SH-SY5Y (cell line): ENCODE measurements around the gene ABCA2.

Experiments used
- GATA2 ChIP-seq: IDR thresholded peaks from 2 replicates; pipeline ENCODE4 v1.6.1; 2011; ENCODE audit warnings: mild to moderate bottlenecking, low read depth, low read length
- GATA3 ChIP-seq: IDR thresholded peaks from 2 replicates; pipeline ENCODE4 v1.6.1; 2011; ENCODE audit warnings: low read depth, mild to moderate bottlenecking, low read length, moderate library complexity

DNA sequence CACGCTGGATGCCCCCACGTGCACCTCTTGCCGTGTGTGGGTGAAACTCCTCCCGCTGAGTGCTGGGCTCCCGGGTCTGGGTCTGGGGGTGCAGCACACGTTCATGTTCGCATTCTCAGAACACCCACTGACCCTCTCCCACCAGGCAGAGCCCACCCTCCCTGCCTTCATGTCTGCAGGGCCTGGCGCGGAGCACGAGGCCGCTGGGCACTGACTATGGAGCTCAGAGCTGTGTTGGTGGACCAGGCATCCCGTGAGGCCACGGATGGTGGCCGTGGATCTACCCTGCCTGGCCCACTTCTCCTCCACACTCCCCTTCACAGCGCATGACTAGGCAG lies 67.1 kb downstream of the ABCA2 start:
- TF ChIP-seq GATA3 (no peak), GATA2 (no peak)
